HG02588 (cell line): Measurements from ENCODE around the gene USP46.

ENCODE experiments used
- ATAC-seq: cut with Tn5 transposase; IDR thresholded peaks from one replicate; pipeline ENCODE4 v1.9.1; 2021; ENCODE audit warnings: mild to moderate bottlenecking, moderate library complexity; ENCODE audit not compliant: unreplicated experiment

USP46 gene

DNA sequence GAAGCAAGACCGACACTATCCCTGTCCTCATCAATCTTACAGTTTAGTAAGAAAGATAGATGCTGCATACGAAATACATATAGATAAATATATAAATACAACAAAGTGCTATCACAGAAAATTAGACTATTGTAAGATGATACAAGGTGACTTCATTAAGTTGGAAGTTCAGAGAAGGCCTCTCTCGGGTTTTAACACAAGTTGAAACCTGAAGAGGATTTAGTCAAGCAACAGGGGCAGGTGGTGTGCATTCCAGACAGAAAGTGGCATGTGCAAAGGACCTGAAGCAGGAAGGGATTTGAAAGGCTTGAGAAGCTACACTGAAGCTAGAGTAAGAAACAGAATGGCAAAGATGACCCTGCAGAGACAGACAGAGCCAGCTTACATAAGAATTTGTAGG, 36.5 kb downstream of the USP46 start:
- no peak for ATAC-seq

DNA sequence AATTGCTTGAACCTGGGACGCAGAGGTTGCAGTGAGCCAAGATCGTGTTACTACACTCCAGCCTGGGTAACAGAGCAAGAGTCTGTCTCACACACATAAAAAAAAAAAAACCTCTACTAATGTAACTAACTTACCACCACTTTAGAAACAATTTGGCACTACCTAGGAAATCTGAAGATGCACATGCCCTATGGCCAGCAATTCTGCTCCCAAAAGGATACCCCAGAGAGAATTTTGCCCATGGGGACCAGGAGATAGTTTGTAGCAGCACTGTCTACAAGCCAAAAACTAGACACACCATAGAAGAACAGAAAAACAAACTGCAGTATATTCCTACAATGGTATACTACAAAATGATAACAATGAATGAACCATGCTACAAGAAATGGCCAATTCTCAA, 37.5 kb downstream of the USP46 start:
- ATAC-seq: no peak

DNA sequence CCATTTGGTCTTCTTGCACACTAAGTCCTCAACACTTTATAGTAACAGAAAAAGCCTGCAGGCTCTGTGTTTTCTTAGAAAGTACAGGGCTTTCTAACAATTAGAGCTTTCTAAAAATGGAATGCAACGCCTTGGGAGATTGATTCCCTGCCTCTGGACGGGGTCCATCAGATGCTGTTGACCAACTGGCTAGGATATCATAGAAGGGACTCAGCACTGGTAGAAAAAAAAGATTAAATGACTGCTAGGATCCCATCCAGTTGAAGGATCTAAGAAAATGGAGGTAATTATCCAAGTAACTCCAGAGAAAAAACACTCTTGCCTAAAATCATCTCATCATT, 39.5 kb downstream of the USP46 start:
- no peak for ATAC-seq

DNA sequence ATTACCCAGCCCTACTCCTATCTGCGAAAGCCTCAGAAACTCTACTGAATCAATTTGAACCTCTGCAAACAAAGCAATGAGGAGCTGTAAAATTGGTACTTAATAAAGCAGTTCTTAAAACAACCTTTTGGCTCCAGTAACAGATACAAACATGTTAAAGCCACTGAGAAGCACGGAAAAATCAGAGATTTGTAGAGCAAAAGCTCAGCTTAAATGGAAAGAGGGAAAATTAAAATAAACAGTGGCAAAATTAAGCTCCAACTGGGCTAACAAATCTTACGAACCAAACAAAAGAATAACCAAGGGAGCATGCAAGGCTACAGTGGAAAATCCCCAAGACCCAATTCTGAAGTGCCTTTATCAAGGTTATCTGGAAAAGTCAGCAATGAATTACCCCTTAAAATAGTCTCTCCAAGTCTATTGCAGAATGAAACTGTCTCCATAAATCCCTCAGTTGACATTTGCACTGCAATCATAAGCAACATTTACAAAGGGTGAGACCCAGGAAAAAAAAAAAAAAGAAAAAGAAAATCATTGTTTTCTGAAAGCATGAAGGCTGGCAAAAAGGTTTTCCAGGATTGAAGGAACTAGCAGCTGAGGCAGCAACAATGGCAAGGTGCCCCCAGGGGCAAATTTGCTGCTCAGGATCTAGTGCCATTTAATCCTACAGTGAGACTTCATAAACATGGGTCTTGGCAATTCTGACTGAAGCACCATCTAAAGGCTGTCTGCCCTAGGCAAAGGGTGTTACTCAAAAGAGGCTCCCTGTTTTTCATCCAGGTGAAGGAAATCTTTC, 40.1 kb downstream of the USP46 start:
- ATAC-seq: no peak

DNA sequence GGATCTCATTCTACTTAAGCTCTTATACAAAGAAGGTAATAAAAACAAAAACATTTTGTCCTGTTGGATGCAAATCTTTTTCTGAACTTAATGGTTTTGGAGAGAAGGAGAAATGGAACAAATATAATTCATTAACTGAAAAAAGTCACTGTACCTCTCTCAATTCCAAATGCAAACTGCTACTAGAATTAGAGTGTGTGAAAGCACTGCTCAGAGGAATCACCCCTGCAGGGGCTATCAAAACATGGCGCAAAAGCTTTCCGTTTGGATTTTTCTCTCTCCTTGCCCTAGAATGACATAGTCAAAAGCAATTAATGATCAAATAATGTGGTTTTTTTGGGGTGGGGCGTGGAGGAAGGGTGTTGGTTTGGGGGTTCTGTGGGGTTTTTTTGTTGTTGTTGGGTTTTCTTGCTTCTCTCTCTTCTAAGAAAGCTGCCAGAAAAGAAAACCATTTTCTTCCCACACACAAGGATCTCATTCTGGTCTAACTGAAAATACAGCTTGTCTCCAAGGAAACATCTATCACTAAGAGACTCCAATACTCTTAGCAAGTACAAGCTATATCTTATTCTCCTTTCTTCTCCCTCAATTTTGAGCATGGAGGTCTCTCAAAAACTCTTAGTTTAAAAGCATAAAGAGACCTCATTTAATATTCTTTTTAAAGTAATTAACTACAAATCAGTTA, 41.6 kb downstream of the USP46 start:
- no peak for ATAC-seq

DNA sequence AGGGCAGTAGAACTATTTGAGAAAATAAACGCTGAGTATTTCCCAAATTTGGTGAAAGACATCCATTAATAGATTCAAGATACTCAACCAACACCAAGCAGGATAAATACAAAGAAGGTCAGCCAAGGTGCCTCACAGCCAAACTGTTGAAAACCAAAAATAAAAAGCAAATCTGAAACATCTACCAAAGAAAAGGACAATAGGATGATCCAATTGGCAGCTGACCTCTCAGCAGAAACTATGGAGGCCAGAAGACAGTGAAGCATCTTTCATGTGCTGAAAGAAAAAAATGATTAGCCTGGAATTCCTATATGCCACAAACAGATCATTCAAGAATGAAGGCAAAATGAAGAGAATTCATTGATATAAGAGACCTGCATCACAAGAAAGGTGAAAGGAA, 44.9 kb downstream of the USP46 start:
- ATAC-seq: no peak

DNA sequence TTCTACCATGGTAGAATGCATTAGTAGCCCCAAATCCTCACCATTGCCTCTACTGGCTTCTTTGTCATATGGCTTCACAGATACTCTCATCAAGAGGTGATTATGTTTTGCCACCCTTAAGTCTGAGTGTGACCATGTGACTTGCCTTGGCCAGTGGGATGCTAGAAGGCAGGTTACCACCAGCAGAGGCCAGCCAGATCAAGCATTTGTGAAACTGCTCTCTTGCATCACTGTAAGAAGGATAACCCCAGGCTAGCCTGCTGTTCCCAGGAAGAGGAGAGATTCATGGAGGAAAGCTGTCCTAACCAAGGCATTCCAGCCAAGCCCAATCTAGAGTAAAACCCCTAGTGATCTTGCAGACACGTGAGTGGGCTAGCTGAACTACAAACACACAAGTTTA, 46.8 kb downstream of the USP46 start:
- ATAC-seq: no peak

DNA sequence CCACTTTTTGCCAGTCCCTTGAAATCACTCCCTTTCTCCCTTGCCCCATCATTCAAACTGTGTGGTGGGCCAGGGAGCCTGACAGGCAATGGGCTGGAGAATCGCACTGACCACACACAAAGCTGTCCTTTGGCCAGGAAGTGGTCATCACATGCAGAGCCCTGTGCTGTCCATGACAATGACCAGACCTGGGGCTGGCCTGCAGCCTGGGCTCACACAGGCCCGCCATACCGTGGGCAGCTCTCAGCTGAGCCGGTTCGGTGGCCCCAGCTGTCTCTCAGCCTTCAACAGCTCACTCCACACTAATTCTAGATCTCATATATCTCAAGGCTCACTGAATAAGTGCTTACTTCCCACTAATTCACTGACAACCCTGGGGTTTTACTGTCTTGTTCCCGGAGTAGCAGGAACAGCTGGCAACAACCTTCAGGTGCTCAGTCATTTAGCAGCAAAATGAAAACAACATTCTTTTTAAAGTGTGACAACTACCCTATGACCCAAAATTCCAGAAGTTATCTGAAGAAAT, 48.0 kb downstream of the USP46 start:
- ATAC-seq: no peak

DNA sequence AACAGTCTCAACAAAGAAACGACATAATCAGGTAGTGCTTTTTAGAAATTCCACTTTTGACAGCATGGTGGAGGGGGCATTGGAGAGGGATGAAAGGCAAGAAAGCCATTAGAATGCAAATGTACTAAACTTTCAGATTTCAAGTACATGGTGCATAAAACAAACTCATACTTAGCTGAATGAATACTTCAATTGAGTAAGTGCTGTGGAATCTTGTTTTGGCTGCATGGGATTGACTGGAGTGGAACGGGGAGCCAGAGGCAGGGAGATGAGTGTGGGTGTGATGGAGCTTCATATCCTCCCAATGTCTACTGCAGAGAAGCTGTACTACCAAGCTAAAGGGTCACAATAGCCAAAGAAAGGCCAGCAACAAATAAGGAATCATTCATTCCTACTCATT, 52.4 kb downstream of the USP46 start:
- no peak for ATAC-seq

DNA sequence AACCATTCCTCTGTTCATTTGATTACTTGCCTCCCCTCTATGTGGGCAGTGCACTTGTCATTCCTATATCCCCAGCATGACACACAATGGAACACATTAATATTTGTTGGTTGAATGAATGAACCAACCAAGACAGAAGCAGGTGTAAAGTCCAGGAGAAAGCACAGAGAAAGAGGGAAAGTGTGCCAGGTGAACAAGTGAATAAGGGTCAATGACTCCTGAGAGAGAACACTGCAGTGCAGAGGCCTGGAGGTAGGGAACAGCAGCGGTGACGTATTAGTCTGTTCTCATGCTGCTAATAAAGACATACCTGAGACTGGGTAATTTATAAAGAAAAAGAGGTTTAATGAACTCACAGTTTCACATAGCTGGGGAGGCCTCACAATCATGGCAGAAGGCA, 53.1 kb downstream of the USP46 start:
- no peak for ATAC-seq

DNA sequence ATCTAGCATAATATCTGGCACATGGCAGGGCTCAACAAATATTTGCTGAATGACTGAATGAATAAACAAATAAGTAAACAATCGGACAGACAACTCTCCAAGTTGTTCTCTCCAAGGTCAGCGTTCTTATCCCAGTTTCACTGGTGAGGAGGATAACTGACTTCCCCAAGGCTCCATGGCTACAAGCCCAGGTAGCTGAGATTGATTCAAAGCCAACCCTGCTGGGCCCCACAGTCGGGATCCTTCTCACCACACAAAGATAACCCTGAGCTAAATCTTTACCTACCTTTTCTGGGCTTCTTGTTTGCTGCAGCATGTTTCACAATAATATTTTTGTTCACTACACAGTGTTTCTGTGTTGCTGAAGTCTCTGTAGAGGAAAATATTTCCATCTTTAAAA, 54.9 kb downstream of the USP46 start:
- ATAC-seq: no peak

DNA sequence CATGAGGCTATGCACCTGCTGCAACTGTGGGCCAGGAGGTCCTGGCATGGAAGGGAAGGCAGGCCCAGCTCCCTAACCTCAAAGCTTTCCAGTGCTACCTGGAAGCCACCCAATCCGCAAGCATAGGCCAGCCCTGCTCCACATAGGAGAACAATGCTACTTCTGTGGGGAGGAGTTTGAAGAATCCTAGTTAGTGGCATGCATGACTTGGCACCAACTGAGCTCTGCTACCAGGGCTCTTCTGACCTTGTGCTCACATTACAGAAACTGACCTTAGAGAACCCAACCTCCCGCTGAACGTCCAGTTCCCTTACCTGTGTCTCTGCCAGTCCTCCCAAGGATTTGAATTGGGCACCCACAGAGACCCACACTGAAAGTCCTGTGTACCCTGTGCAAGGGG, 58.8 kb downstream of the USP46 start:
- no peak for ATAC-seq

DNA sequence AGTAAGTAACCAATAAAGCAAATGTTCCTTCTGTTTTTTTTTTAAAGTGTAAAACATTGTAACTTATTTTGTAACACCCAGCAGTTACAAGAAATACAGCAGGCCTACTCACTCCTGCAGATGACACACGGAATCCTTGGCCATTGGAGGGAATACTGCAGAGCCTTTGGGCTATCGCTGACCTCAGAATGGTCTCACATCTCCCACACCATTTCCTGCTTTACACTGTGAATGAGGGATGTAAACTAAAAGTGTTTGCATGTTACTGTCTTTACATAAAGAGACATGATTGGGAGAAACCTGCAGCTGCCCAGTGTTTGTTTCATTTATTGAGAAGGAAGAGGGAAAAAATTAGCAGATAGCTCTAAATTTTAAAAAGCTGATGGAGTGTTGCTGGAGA, 64.1 kb downstream of the USP46 start:
- no peak for ATAC-seq

DNA sequence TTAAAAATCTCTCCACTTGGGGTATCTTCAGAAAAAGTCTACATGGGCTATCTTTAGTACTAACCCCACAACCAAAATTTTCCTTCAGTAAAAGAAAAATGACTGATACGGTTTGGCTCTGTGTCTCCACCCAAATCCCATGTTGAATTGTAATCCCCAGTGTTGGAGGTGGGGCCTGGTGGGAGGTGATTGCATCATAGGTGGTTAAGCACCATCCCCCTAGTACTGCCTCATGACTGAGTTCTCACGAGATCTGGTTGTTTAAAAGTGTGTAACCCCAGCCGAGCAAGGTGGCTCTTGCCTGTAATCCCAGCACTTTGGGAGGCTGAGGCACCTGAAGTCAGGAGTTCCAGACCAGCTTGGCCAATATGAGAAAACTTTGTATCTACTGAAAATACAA, 66.8 kb downstream of the USP46 start:
- ATAC-seq: no peak

DNA sequence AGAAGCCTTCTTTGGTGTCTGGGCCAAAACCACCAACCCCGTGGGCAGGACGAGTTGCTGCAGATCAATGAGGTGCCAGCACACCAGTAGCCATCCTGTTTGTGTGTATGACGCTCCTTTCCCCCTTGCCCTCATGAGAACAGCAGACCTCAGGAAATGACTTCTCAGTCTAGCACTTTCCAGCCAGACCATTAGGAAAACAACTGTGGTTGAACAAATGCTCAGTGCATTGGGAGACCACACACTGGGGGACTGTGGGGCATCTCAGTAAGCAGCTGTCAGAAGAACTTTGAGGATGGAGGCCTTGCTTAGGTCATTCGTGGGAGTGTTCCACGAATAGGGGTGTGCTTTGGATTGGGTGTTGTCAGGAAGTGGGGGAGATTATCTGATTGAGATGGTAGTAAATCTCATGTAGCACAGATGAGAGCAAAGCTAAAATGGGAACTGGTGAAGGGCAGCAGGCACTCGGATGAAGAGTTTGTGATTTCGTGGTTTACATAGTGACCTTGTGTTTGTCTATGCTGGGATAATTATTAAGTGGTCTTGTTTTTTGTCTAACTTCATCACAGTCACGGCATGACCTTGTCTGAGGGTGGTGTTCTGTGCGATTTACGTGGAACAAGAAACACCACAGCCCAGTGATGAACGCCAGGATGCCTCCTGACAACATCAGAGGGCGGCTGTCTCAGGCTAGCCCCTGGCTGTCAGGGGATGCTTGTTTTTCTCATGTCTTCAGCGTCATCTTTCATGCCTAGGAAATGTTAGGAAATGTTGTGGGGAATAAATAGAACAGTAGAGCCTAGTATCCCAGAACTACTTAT, 70.1 kb downstream of the USP46 start:
- ATAC-seq: no peak

DNA sequence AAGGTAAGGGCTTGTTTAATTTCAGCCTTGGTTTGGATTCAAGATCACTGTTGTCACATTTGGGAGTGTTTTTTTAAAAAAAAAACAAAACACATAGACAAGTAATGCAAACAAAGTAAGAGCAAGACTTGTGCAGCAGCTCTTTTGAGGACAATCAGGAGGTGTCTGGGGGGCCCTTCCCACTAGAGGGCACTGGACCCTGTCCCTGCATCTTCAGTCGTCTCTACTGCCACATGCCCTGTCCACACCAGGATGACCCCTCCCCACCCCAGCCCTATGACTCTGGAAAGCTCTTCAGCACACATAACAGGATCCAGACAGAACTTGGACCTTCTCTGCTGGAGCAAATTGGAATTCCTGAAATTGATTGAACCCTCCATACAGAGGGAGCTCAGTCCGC, 71.0 kb downstream of the USP46 start:
- ATAC-seq: no peak

DNA sequence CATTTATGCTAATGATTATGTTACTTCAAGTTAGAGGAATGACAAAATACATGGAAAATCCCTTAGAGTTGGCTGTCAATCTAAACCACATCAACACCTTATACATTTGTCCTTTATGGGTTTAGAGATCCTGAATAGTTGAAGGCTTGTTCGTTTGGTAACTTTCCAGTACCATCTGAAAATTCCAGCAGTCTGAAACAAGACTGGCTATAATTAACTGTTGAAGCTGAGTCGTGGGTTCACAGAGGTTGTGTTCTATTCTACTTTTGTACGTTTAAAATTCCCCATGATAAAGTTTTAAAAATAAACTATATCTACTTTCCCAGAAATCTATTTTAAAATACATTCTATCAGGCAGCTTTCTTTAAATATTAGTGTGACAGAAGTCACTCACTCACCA, 73.0 kb downstream of the USP46 start:
- ATAC-seq: no peak

DNA sequence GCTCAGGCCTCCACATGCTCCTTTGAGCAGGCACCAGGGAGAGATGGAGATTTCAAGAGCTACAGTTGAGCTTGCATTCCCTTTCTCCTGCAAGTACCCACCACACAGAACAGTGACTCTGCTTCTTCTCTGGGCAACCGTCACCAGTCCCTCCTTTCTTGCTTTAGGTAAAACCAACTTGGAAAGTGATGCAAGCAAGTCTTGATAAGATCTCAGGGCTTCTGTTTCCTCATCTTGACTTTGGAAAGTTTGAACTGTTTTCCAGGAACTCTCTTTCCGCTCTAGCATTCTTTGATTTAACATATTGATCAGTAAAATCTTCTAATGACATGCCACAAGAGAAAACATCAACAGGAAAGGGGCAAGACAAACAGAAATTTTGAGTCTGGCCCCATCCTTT, 73.7 kb downstream of the USP46 start:
- ATAC-seq: no peak

DNA sequence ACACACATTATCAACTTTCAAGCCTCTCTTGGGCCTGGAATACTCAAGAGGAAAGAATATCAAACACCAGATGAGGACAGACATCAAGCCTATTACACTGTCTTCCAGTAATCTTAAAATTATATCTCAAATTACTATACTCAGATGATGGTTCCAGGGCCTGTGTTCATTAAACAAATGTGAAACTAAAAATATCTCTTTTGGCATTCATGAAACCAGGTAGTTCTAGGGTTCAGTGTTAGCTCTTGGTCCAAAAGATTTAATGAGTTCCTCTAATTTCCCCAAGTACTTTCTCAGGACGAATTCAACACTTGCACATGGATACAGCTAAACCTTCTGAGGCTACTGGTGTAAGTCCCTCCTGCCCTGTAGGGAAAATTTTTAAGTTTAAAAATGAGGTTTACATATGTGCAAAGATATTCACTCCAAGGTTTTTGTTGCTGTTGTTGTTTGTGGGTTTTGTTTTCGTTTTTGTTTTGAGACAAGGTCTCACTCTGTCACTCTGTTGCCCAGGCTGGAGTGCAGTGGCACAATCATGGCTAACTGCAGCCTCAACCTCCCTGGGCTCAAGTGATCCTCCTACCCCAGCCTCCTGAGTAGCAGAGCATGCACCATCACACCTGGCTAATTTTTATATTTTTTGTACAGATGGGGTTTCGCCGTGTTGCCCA, 79.4 kb downstream of the USP46 start:
- ATAC-seq: no peak

DNA sequence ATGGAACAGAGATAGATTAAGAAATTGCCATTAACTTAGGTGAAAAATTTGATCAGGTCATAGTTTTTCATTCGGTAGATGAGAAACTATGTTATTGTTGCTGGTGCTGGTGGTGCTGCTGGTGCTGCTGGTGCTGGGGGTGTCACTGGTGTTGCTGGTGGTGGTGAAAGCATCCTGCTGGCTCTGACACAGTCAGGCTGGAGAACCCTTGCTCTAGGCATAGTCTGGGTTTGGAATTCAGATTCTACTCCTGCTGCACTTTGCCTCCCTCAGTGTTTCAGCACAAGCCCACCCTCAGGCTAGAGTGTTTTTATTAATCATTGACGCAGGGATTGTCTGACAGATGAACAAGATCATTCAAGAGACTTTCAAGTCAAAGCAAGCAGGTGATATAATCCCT, 80.2 kb downstream of the USP46 start:
- ATAC-seq: no peak

DNA sequence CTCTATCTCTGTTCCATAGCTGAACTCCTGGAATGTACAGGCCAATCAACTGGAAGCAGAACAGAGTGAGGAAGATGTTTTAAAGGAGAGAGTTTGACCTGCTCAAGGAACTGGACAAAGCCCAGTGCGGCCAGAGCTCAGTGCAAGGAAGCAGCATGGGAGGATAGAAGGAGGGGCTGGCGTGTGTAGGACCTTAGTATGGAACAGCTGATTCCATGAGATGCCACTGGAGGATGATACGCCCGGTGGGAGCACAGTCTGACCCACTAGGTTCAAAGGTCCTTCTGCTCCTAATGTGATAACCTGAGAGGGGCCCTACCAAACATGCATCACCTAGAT, 81.5 kb downstream of the USP46 start:
- no peak for ATAC-seq
